ENCODE measurements around the gene CHAD. TPM values are rescaled to one million over a fixed set of nuclear protein-coding genes. Genes with fewer than 3 reads are reported as not detected.
A peak's percentile ranks its signal among the peaks of the same experiment; 100 is the strongest.
"Not testable (repeated sequence)": the region's sequence is repeated elsewhere in the genome, so short reads cannot be mapped to it uniquely, and the experiment has no call there.

CHAD gene
- total RNA-seq, 1 donor from 2014 or later, result not detected

GRCh38 chr17:50493744-50494143 is 25.1 kb upstream of the CHAD start:
- DNase-seq, result no peak

- DNase-seq, result no peak
These were observed 23.5 kb upstream of the CHAD start for GRCh38 chr17:50492214-50492613.

GRCh38 chr17:50491505-50491904 is 22.8 kb upstream of the CHAD start:
- no peak for DNase-seq

GRCh38 chr17:50488880-50489279 is 20.2 kb upstream of the CHAD start:
- no peak for DNase-seq

DNA sequence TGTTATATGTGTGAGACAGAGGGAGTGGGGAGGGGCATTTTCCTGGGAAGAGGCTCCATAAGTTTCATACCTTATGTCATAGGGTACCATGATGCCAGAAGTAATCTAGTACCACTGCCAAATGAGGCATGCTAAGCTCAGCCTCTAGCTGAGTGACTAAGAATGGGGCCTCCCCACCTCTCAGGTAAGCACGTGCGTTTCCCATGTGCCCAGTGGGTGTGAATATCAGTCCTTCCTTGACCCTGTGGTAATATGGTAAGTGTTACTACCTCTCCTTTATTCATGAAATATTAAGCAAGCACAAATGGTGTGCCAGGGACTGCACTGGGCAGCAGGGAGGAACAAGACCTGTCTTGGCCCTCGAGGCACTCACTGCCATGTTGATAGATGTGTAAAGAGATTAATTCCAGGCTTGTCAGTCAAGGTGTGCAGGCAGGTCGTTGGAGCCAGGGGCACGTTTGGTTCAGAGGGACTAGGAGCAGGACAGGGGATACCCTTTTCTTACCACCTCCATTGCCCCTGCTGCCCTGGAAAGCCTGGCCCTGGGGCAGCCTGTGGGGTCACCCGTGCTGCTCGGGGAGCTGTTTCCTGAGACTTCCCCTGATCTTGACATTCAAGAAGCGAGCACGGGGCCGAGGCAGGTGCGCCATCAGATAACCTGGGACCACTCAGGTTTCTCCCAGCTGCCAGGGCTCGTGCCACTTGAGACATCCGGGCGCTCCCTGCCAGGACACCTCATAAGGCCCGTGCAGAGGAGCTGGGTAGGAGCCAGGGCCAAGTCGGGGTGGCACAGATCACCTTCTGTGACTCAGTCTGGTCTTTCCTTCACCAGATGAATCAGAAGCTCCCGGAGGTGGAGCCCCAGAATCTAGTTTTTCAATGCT is 18.8 kb upstream of the CHAD start:
- no peak for DNase-seq

DNA sequence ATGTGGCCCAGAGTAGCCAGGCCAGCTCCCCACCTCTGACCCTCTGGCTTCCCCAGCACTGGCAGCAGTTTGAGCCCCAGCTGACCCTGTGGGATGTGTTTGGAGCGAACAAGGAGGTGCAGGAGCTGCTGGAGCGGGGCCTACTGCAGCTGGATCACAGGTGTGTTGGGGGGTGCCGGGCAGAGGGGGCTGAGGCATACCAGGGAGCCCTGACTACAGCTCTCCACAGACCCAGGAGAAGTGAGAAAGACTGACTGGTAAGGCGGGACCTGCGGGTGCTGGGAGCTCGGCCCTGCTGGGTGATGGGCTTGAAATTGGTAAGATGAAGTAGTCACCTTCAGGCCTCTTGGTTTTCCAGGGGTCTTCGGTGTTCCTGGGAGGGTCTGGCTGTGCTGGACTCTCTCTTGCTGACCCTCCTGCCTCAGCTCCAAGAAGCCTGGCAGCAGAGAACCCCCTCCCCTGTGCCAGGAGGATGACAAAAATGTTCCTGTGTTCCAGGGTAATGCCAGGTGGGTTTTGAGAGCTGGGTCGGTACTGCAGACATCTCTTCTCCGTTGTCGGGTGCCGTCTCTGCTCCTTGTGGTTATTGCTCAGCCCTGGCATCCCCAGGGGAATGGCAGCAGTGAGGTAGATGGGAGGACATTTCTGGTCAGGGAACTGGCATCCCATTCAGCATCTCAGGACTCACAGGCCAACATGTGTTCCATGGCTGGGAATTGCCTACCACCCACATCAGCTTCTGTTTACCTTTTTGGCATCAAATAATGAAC is 15.9 kb upstream of the CHAD start:
- no peak for DNase-seq

GRCh38 chr17:50483266-50483665 is 14.6 kb upstream of the CHAD start:
- no peak for DNase-seq

- DNase-seq, result peak; percentile 90
These were observed 13.8 kb upstream of the CHAD start for GRCh38 chr17:50482516-50482915.

GRCh38 chr17:50482110-50482509 is 13.4 kb upstream of the CHAD start:
- no peak for DNase-seq

DNA sequence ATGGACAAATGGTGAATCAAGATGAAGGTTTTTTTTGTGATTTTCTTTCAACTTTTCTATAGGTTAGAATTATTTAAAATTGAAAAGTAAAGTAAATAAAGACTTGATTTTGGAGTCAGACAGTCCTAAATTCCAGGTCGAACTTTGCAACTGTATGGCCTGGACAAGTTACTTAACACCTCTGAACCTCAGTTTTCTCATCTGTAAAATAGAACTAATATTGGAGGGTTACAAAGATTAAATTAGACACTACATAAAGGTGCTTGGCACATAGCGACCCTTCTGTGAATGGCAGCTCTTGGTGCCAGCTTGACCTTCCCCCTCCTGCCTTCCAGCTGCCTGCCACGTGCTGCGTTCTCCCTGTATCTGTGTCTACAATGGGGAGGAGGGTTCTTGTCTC is 13.0 kb upstream of the CHAD start:
- DNase-seq, result no peak

GRCh38 chr17:50480854-50481490 is 12.3 kb upstream of the CHAD start:
- no peak for DNase-seq

GRCh38 chr17:50480142-50480764 is 11.6 kb upstream of the CHAD start:
- no peak for DNase-seq

DNA sequence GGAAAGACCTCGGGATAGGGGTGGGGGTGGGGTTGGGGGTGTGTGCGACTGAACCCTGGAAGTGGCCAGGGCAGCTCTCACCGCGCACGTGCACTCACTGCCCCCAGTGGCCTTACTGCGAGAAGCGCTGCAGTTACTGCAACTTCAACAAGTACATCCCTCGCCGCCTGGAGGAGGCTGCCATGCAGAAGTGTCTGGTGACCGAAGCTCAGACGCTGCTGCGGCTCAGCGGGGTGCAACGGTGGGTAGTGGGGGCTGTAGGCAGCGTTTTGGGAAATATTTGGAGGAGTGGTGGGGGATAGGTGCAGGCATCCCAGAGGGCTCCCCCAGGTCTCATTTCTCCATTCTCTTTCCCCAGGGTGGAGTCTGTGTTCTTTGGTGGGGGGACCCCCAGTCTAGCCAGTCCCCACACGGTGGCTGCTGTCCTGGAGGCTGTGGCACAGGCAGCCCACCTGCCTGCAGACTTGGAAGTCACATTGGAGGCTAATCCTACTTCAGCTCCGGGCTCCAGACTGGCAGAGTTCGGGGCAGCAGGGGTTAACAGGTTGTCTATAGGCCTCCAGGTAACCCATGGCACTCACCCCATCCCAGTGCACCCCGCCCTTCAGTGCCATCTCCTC is 11.0 kb upstream of the CHAD start:
- peak; percentile 86 for DNase-seq

DNA sequence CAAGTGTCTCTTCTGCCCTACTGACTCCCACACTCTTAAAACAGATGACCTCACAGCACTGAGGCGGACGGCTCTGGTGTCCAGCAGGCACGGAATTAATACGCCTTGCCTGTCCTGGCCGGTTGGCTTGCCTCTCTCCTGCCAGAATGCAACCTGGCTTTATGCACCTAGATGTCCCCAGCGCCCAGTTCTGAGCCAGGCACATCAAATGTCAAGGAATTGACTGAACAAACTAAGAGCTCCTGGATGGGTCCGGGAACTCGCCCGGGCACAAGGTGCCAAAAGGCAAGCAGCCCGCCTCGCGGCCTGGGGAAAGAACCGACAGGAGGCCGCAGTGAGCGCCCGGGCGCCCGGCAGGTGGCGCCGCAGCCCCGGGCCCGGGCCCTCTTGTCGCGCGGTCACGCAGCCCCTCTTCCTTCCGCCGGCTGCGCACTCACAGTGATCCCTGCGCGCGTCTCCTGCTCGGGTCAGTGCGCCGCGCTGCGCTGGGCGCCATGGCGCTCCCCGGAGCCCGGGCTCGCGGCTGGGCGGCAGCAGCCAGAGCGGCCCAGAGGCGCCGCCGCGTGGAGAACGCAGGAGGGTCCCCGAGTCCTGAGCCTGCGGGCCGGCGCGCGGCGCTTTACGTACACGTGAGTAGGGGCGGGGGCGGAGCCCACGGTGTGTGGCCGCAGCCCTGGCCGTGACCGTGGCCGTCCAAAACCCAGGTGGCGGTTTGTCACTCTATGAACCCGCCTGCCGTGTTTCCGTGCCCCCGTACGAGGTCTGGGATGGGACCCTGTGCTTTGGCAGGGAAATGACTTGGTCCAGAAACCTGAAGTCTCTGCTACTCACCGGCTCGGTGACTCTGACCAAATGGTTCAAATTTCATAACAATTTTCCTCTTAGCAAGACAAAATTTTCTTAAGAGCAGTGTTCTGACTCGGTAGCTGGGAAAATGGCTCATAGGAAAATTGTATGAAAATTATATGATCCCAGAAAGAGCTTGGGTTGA is 10.0 kb upstream of the CHAD start, which contains the start of gene RSAD1:
RSAD1 (plus strand) TSS at position 470 of the 991 bp plus-strand sequence; CDS start at position 495, 25 bp downstream.
- peak; percentile 95 for DNase-seq

- no peak for DNase-seq
These were observed 9.3 kb upstream of the CHAD start for GRCh38 chr17:50477976-50478375.

DNA sequence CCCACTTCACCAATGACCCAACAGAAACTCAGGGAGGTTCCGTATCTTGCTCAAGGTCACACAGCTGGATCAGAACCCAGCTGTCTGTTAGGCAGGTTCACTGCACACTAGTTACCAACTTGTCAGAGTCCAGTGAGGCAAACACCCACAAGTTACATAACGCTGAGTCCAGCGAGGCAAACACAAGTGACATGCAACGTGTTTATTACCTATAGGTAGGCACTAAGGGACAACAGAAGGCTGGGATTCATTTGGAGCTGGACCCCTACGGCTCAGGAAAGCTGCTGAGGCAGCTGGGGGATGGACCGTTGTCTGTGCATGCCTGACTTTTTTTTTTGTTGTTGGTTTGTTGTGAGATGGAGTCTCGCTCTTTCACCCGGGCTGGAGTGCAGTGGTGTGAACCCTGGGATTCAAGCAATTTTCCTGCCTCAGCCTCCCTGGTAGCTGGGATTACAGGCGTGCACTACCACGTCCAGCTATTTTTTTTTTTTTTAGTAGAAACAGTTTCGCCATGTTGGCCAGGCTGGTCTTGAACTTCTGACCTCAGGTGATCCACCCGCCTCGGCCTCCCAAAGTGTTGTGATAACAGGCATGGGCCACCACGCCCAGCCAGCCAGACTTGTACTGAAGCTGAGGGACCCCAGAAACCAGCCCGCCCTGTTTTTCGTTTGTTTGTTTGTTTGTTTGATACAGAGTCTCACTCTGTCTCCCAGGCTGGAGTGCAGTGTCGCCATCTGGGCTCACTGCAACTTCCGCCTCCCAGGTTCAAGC is 8.1 kb upstream of the CHAD start:
- DNase-seq, result no peak

- not testable (repeated sequence) for DNase-seq
These were observed 7.3 kb upstream of the CHAD start for GRCh38 chr17:50475775-50476544.

DNA sequence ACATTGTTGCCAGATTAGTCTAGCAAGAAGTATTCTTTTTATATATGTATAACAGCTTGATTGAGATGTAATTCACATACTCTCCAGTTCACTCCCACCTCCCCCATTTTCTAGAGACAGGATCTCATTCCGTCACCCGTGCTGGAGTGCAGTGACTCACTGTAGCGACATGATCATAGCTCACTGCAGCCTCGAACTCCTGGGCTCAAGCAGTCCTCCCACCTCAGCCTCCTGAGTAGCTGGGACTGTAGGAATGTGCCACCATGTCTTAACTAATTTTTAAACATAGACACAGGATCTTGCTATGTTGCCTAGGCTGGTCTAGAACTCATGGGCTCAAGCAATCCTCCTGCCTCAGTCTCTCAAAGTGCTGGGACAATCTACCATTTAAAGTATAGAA is 6.7 kb upstream of the CHAD start:
- DNase-seq, result no peak

GRCh38 chr17:50474523-50474922 is 5.8 kb upstream of the CHAD start:
- no peak for DNase-seq
